Ishikawa (cell line): ENCODE measurements around the gene LSM2.

Source experiments
- EGR1 ChIP-seq: IDR thresholded peaks from 2 replicates; pipeline ENCODE4 v1.6.1; 2012
- EP300 ChIP-seq: IDR thresholded peaks from 2 replicates; pipeline ENCODE4 v1.6.1; 2012; ENCODE audit warnings: borderline replicate concordance
- NFIC ChIP-seq: IDR thresholded peaks from 2 replicates; pipeline ENCODE4 v1.6.1; 2012
- RAD21 ChIP-seq: IDR thresholded peaks from 2 replicates; pipeline ENCODE4 v1.6.1; 2012; ENCODE audit warnings: low read depth
- TAF1 ChIP-seq: IDR thresholded peaks from 2 replicates; pipeline ENCODE4 v1.6.1; 2012; ENCODE audit warnings: low read depth, mild to moderate bottlenecking
- TCF12 ChIP-seq: IDR thresholded peaks from 2 replicates; pipeline ENCODE4 v1.6.1; 2012; ENCODE audit warnings: low read depth
- TF ChIP-seq, protein P1 (sequence below): IDR thresholded peaks from 2 replicates; pipeline ENCODE4 v1.6.1; 2012

DNA sequence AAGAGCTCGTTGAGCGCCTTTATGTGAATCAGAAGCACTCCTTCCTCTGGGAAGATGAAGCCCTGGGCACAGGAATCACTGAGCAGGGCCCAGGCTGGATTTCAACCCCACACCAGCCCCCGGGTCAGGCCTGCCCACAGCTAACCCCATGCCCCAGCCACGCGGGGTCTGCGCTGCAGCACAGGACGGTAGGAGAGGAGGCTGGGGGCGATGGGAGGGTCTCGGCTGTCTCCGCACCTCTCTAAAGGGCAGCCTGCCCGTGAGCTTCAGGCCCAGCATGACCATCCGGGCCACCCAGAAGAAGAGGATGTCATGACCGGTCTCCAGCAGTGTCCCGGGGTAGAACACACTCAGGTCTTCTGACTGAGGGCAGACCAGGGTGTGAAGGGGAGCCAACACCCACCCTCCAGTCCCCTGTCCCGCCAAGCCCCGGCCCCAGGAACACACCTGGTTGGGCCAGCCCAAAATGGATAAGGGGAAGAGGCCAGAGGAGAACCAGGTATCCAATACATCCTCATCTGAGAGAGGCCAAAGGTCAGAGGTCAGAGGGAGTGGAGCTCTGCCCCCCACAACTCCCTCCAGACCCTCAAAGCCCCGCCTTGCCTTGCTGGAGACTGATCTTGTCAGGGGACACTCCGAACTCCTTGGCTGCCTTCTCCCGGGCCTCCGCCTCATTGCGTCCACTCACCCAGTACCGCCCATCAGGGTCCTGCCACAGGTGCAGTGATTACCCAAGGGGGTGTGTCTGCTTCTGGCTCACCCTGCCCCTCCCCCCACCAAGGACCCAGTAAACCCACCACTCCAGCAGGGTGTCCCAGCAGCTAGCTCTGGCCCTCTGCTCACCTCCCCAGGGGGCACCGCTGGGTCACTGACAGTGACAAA lies 25.3 kb downstream of the LSM2 start:
- TF ChIP-seq EP300 (no peak), TCF12 (no peak), RAD21 (no peak), EGR1 (no peak), TAF1 (no peak), NFIC (no peak)
- TF ChIP-seq, protein P1, sequence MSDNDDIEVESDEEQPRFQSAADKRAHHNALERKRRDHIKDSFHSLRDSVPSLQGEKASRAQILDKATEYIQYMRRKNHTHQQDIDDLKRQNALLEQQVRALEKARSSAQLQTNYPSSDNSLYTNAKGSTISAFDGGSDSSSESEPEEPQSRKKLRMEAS, result no peak
